Fibroblast of gingiva (primary cell): ENCODE measurements around the gene IL17C.

ENCODE experiments used
- DNase-seq: peaks from one replicate; pipeline ENCODE4 v3.0.0-alpha.2; 2011; ENCODE audit warnings: low read depth

Gene IL17C

GRCh38 chr16:88685156-88686061 is 47.0 kb downstream of the IL17C start:
- peak; percentile 46 for DNase-seq

GRCh38 chr16:88686062-88686438 is 47.7 kb downstream of the IL17C start:
- no peak for DNase-seq

GRCh38 chr16:88686439-88687253 is 48.3 kb downstream of the IL17C start, which contains the start of gene SNAI3:
Gene SNAI3 (minus strand): TSS chr16:88686507. CDS start chr16:88686406, 101 bp downstream.
- peak; percentile 22 for DNase-seq

GRCh38 chr16:88687254-88687576 is 48.8 kb downstream of the IL17C start:
- no peak for DNase-seq

GRCh38 chr16:88687676-88688012 is 49.3 kb downstream of the IL17C start:
- no peak for DNase-seq

GRCh38 chr16:88688013-88688778 is 49.8 kb downstream of the IL17C start:
- no peak for DNase-seq
